GM18526 (cell line): Measurements from ENCODE around the gene LRP2.

ENCODE experiments used
- POLR2A ChIP-seq: IDR thresholded peaks from 3 replicates; pipeline ENCODE4 v1.6.1; 2011; ENCODE audit not compliant: insufficient read length; ENCODE audit errors: extremely low read depth

The LRP2 gene

DNA sequence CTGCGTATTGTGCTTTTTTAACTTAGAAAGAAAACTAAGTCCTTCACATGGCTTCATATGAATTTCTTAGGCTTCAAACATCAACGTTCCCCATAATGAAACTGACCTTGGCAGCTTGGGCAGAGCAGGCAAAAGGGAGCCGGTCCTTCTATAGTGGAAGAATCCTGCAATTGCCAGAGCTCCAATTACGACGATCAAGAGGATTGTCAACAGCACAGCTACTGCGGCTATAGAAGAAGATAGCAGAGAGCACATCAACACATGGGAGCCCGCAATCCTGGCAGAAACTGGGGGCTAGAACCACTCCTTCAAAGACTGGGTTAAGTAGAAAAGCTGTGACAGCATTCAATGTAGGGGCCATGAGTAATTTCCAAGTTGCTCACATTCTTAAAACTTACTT, 223.2 kb downstream of the LRP2 start:
- no peak for TF ChIP-seq POLR2A

DNA sequence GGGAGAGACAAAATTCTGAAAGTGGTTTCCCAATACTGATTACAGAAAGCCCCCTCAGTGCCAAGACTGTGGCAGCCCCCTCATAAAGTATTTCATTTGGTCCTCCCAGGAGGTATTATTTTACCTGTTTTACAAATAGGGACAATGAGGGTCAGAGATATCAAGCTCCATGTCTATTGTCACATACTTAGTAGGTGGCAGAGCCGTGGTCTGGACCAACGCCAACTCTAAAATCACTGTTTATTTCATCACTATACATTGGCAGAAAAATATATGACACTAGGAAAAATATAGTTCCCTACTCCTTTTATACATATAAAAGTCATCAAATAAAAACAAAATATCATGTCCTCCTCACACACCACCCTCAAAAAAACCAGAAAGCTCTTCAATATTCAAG, 224.4 kb downstream of the LRP2 start:
- no peak for TF ChIP-seq POLR2A

DNA sequence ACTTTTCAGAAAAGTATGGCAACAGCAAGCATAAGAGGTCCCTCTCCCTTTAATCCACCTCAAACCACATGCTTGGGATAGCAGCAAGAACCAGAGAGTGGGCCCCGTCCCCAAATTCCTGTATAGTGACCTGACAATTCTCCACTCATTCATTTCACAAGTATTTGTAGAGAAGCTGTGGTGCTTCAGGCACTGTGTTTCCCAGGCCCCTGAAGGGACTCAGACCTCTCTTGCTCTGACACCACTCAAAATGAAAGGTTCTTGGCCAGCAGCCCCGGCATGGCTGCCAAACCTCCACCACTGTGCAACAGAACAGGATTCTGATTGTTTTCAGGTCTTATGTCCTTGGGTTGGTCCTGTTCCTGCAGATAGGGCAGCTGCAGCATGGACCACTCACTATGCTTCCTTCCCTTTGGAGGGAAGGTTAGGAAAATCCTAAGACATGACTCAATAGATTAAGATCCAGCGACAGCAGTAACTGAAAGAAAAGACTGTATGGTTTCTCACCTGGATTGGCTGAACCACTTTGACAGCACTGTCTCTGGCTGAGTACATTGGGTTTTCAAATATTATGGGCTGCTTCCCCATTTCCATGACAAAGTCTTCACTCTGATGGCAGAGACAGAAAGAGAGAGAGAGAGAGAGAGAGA, 225.3 kb downstream of the LRP2 start:
- no peak for TF ChIP-seq POLR2A

DNA sequence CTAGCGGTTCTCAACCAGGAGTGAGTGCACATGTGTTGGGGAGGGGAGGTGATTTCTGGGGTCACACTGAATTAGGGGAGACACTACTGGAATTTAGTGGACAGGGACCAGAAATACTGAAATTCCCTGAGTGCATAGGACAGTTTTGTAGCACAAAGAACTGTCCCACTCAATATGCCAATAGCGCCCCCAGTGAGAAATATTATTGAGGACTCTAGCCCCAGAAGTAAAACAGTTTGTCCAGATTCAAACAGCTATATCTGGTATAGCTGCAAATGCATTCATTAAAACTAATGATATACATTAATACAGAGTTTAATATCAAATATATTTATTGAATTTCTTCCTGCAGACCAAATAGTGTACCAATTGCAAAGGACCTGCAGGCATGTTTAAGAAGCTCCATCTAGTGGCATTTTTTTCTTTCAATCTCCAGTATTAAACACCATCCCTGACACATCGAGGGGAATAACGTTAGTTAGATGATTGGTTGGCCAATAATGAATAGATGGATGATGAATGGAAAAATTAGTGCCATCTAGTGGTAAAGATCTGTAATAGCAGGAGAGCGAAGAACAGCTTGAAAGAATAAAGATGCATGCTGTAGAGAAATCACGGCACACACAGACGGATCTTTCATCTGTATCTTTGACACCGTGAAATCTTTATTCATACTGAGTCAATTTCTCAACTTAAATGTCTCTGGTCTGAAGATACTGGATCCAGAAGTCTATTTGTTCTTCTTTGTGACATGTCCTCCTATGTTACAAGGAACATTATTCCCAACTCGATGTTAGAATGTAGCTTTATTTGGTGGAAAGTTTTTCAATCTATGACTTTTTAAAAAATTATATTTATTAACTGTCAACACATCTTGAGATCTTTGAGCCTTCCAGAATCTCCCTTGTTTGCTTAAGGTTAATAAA, 230.5 kb downstream of the LRP2 start:
- no peak for TF ChIP-seq POLR2A

DNA sequence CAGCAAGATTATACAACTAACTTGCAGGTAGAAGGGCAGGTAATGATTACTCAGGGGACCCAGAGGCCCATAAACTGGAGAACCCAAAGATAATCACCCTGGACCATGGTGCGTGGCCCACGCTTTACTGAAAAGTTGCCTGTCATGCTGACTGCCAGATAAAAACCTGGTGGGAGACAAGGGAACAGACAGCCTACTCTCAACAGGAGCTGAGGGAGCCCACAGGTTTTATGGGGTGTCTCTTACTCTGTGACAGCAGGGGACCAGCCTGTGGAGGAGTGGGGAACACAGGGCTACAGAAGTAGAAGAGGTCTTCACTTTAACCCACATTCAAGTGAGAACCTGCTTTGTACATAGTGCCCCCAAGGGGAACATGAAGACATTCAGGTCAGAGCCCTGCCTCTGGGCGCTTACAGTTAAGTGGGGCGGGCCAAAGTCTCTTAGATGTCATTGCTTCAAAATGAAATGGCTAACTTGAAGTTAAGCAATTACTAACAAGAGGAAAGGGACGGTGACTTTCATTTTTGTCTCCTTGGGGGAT, 232.6 kb downstream of the LRP2 start:
- no peak for TF ChIP-seq POLR2A

DNA sequence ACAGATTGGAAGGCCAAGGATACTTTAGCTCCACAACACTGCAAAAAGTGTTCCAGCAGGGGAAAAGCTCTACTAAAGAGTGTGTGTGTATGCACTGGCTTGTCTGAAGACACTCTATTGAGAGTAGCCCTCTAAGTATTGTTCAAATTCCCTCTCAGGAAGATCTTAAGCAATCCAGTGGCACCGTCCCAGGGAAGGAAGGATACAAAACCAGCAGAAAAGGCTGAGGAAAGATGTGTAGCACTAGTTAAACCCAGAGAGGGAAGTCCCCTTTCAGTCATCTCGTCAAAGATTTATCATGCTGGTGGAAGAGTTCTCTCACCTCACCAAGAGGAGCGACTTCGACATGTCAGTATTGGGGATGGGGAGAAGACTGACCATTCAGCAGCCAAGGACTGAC, 242.5 kb downstream of the LRP2 start:
- no peak for TF ChIP-seq POLR2A

DNA sequence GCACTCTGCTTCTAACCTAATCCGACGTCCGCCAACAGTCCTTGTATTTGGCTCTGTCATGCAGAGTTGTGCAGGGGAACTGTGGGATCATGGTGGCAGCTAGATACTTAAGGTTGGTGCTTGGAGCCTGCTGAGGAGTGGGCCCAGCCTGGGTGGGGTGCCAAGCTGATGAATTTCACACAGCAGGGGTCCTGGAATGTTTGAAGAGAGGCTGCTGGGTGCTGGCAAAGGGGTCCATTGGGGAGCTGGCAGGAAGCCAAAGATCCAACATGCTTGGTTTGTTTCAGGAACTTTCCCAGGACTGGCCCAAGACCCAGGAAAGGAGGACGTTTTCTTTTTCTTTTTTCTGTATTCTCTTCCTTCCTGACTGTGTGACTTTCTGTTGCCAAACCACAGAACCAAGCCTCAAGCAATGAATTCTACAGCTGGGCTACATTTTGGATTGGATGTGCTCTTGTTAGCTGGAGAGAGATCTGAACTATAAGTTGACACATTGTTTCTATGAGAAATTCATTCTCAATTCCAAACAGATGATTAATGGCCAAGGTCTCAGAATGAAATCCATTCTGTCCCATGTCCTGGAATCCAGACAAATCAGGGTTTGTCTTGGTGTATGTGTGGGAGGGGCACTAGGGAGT, 243.1 kb downstream of the LRP2 start:
- TF ChIP-seq POLR2A = no peak

DNA sequence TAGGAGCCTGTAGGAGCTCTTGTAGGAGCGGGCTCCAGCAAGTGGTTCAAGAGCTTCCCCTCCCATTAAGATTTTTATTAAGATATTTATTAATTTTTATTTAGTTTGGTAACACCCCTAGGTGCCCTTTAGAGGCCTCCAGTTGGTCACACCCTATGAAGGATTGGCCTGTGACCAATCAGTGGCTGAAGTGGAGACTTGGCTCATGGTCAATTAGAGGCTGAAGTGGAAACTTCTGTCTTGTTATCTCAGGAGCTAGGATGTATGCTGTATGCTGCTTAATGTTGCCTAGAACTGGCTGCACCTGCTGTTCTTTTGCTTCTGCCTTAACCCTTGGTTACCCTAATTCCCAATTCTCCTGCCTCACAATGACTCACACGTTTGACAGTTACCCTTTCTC, 244.3 kb downstream of the LRP2 start:
- TF ChIP-seq POLR2A = no peak

DNA sequence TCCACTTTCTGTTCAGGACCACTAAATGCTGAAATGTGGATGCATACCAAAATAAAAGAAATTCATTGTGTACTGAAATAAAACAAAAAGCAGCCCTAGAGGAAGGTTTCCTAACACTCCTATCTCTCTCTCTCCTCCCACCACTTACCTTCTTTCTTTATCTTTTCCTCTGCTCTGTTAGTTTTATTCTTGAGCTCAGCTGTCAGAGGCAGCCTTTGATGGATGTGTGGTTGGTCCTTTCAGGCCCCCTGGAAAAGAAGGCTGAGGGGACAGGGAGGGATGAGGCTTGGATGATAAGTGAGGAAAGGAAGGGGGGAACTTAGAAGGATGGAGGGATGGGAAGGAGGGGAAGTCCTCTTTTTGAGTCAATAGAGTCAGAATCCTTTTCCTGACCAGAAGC, 245.3 kb downstream of the LRP2 start:
- no peak for TF ChIP-seq POLR2A

DNA sequence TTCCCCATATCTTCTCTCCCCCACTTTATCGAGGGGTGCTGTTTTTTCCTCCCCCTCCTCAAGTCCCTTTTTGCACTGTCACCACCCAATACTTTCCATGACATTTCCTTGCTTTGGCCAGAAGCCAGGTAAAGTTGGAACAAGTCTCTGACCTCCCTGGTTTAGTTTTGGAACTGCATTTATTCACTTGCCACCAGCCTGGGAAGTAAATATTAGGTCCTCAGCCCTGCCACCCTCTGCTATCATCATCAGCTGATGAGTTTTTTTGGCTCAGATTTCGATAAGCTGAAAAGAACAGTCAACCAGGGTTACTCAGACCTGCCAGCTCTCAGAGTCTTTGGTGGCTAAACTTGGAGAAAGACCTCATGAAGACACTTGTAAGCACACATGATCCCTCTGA, 246.0 kb downstream of the LRP2 start:
- no peak for TF ChIP-seq POLR2A

DNA sequence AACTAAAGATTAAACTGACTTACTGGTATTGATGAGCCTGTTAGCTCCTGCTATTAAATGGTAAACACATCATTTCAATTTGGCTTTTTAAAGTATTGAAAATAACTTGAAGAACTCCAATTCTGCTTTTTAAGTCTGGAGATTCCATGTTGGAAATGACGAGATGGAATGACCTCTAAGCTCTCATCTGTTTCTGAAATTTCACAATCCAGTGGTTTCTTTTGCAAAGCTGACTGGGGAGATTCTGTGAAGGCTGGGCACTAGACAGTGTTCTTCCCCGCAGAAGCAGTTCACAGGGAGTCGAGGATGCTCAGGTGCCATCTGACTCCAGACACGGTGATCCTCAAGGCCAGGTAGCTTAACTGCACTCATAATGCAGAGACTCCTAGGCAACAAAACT, 248.3 kb downstream of the LRP2 start:
- TF ChIP-seq POLR2A = no peak

DNA sequence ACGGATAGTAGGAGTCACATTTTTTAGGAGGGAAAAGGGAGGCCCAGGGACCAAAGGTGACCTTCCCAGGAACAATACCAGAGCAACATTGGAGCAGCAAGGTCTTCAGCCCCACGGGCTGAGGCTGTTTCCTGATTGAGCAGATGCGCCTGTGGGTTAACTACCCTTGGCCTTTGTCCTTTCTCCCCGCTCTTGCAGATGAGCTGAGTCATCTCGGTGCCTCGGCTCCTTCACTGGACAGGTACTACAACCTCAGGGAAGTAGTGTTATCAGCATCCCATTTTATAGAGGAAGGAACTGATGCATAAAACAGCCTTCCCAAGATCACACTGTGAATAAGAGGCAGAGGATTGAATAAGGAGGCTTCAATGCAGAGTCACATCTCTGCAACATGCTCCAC, 249.5 kb downstream of the LRP2 start:
- no peak for TF ChIP-seq POLR2A

DNA sequence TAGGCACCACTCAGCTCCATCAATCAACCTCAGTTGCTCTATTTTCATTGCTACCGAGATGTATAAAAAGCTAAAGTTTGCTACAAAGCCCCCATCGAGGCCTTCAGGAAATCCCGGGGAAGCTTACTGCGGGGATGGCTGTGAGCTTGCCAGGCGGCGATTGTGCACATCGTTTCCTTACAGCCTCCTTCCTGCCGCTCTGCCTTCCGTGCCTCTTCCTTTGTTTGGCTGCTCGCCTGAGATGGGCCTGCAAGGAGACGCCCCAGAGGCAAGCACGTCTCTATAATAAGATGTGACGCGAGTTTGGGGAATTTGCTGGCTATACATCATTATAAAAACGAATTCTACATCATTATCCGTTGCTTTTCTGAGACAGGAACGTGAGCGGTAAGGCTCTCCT, 251.4 kb downstream of the LRP2 start:
- TF ChIP-seq POLR2A = no peak

DNA sequence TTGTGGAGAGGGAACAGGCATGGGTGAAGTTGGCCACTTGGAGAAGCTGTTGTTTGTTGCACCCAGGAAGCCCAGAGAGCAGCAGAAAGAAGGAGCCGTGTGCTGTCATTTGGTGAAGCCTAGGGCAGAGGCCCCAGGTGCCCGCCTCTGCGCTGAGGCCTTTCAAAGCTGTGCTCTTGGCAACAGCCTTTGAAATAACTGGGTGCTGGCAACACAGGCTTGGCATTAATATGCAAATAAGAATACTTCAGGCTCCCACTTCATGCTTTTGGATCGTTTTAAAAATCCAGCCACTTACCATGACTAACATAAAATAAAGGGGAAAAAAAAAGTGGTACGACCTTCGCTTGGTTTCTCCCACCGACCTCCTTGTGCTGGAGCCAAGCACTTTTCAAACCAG, 251.9 kb downstream of the LRP2 start:
- TF ChIP-seq POLR2A = no peak

DNA sequence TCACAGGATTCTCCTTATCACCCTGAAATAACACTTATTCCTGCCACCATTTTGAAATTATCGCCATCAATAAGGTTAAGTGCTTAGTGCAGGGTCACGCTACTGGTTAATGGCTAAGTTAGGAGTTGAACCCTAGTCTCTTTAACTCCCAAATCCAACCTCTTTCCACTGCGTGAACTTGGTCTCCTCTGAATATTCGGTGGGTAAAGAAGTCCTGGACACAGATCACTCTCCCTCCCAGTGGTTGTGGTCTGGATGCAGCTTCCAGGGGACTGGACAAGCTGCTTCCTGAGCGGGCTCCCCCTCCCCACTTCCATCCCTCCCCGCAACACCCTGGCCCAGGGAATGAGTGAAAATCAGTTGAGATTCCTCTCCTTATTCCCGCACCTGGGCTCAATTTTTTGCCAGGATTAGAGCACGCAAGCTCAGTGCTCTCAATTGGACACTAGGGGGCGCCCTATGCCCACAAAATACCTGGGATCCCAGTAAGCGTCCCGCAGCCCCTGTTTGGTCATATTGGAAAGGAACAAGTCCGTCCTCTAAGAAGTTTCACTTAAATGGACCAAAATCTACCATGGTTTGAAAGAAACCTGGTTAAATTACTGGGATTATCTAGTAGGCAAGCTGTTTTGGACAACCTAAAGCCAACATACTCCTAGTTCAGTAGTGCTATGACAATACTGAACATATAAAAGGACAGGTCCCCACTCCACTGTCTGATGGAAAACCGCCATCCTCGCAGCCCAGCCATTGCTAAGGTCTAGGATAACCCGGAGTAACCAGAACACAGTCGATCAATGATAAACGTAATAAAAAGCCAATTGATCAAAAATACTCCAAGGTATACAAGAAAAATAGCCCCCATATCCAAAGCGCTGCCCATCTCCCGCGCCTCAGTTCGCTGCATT, 252.6 kb downstream of the LRP2 start:
- TF ChIP-seq POLR2A = no peak
